ENCODE measurements around the gene KIAA0513. TPM values are rescaled to one million over a fixed set of nuclear protein-coding genes. Genes with fewer than 3 reads are reported as not detected.

KIAA0513 gene
- total RNA-seq, 1 donor from 2014 or later = 21.7 TPM

DNA sequence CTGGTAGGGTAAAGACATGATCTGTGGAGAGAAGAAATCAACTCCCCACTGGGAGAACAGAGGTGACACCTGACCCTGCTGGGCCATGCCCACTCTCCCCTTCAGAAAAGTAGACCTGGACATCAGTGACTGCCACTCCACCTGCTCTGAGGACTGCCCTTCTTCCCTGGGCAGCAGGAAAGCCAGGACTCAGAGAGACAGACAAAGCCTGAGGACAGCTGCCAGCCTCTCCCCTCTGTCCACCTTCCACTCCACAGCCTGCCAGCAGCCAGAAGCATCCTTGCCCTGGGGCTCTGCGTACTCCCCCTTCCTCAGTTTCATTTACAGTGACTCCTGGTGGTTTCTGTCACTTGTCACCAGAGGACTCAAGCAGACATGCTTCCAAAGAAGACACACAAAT, 40.7 kb upstream of the KIAA0513 start:
- Histone ChIP-seq H3K36me3 (peaks cover 73% of the 10 kb centered on the region), H3K9me3 (no peaks in the 10 kb centered on the region), H3K27me3 (no peaks in the 10 kb centered on the region), H3K4me3 (no peak overlapping the region), H3K27ac (no peak overlapping the region), H3K4me1 (peaks cover 22% of the 10 kb centered on the region)
- ATAC-seq = no peak
- intact Hi-C loops (cut with DNase I) = no loop called here
- TF ChIP-seq, protein P1, sequence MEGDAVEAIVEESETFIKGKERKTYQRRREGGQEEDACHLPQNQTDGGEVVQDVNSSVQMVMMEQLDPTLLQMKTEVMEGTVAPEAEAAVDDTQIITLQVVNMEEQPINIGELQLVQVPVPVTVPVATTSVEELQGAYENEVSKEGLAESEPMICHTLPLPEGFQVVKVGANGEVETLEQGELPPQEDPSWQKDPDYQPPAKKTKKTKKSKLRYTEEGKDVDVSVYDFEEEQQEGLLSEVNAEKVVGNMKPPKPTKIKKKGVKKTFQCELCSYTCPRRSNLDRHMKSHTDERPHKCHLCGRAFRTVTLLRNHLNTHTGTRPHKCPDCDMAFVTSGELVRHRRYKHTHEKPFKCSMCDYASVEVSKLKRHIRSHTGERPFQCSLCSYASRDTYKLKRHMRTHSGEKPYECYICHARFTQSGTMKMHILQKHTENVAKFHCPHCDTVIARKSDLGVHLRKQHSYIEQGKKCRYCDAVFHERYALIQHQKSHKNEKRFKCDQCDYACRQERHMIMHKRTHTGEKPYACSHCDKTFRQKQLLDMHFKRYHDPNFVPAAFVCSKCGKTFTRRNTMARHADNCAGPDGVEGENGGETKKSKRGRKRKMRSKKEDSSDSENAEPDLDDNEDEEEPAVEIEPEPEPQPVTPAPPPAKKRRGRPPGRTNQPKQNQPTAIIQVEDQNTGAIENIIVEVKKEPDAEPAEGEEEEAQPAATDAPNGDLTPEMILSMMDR (IDR thresholded peaks at IDR 0.05) = no peak
- DNase-seq = no peak

DNA sequence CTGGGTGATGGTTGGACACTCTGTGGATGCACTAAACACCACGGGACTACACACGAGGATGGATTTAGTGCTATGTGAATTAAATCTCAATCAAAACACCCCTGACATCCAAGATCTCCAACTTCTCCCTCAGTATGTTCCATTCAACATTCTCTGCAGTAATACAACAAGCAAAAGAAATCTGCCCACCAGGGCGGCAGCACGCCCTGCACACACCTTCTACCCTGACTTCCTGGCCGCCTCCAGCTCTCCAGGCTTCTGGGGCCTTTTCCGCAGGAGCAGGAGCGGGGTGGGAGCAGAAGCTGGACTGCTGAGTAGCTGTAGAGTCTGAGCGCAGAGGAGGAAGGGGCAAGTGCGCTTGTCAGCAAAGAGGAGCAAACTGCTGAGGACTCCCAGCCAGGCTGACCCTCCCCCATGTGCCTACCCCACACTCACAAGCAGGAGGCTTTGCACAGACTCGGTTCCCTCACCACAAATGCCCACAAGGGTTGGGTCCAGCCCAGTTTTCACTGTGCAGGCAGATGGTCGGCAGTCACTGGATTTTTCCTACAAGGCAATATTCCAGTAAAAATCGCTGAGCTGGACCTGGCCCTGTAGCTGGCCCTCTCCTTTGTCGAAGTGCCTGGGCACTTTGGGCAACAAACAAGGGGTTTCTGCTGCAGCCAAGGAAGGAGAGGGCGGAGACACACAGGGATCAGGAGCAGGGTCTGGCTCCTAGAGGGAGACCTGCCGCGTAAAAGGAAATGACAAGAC, 39.1 kb upstream of the KIAA0513 start:
- no peak for DNase-seq
- no peak for ATAC-seq
- no peaks in the 10 kb centered on the region for H3K27me3 ChIP-seq
- TF ChIP-seq, protein P1 (IDR thresholded peaks at IDR 0.05) = no peak
- H3K4me1 ChIP-seq = peaks cover 26% of the 10 kb centered on the region
- no peaks in the 10 kb centered on the region for H3K9me3 ChIP-seq
- peaks cover 80% of the 10 kb centered on the region for H3K36me3 ChIP-seq
- intact Hi-C loops (cut with DNase I) = no loop called here
- H3K27ac ChIP-seq = no peak overlapping the region
- no peak overlapping the region for H3K4me3 ChIP-seq

DNA sequence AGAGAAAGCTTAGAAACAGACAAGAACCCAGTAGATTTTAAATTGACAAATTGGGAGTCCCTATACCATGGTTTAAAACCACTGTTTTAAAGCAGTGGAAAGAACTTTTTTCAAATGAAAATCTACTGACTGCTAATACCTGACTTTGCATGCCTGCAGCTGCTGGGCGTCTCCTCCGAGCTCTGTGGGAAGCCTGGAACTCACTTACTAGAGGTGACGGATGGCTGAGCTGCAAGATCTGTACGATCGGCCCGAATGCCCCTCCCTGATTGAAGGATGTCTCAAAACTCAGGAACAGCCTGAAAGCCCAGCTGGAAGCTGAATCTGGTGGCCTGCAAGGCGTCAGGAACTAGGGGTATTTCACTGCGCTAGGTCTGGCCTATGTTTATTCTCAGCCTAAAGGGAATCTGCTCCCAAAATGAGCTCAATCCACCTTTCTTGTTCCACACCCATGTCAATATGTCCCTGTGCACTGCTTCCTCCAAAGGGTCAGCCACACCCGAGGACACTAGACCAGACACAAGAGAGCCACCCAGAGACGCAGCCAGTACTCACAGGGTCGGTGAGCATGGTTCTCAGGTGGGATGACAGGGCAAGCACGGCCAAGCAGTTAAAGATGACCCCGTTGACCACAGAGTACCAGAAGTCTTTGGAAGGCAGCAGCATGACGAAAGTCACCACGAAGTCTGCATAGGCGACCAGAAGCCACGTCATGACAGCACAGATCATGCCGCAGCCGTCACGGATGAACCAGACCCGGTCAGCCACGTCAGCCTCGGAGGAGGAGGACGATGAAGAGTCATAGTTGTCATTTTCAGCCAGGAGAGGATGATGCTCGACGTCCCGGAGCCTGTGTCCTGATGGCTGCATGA, 37.6 kb upstream of the KIAA0513 start:
- intact Hi-C loops (cut with DNase I) = no loop called here

DNA sequence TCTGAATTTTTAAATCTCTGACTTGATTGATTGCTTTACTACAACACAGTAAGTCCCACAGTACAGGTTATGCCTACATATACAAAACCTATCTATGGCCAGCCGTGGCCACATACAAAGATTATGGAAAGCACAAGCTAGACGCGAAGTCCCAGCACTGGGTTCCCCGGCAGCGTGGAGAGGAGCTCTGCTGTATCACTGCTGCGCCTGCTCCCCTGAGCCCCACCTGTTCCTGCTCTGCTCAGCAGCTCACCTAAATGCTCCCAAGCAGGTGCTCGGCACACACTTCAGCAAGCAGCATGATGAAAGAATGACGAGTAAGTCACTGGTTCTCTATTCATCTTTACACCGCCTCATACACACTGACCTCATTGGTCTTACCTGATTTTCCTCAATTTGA, 36.8 kb upstream of the KIAA0513 start:
- Histone ChIP-seq H3K4me1 (peaks cover 38% of the 10 kb centered on the region), H3K36me3 (peaks cover 82% of the 10 kb centered on the region)
- no peak for ATAC-seq

More for the DNA sequence above, 37.6 kb upstream of the KIAA0513 start:
- TF ChIP-seq, protein P1 (IDR thresholded peaks at IDR 0.05) = no peak
- Histone ChIP-seq H3K9me3 (no peaks in the 10 kb centered on the region), H3K27me3 (no peaks in the 10 kb centered on the region), H3K4me1 (peaks cover 37% of the 10 kb centered on the region), H3K27ac (no peak overlapping the region), H3K36me3 (peaks cover 83% of the 10 kb centered on the region), H3K4me3 (no peak overlapping the region)
- ATAC-seq = no peak
- DNase-seq = no peak

DNA sequence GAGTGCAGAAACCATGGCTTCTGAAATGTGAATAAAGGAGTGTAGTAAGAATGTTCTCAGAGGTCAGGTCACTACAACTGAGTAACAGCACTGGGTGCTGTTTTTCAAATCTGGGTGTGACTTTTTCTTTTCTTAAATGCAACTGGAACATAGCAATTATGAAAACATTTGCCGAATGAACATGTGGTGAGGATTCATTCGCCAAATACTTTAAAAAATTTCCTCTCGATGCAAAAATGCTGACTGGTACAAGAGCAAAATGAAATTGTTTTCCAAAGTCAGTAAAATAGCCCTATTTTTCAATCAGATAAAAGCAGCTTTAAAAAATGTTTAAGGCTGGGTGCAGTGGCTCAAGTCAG, 34.9 kb upstream of the KIAA0513 start:
- Histone ChIP-seq H3K4me3 (no peak overlapping the region), H3K9me3 (no peaks in the 10 kb centered on the region), H3K27me3 (no peaks in the 10 kb centered on the region), H3K36me3 (peaks cover 63% of the 10 kb centered on the region), H3K27ac (peak overlapping the region; percentile 84), H3K4me1 (peaks cover 47% of the 10 kb centered on the region)
- intact Hi-C loops (cut with DNase I) = no loop called here
- DNase-seq = no peak
- TF ChIP-seq, protein P1 (IDR thresholded peaks at IDR 0.05) = no peak
- ATAC-seq = no peak

More for the DNA sequence above, 36.8 kb upstream of the KIAA0513 start:
- Histone ChIP-seq H3K27ac (no peak overlapping the region), H3K27me3 (no peaks in the 10 kb centered on the region), H3K9me3 (no peaks in the 10 kb centered on the region), H3K4me3 (no peak overlapping the region)
- intact Hi-C loops (cut with DNase I) = no loop called here
- TF ChIP-seq, protein P1 (IDR thresholded peaks at IDR 0.05) = no peak
- DNase-seq = no peak

Measured in upper lobe of right lung (tissue), 1 donor.